Smooth muscle cell (in vitro differentiated cells): Measurements from ENCODE around the gene CIDEB. TPM values are rescaled to one million over a fixed set of nuclear protein-coding genes. Genes with fewer than 3 reads are reported as not detected.

Experiments
- DNase-seq: peaks from one replicate; lab custom pipeline; 2025; ENCODE audit not compliant: unreplicated experiment; lab: John Stamatoyannopoulos, UW
- H2AFZ ChIP-seq: fragments of 200-600 bp; sonication (generic); 2 replicates; pipeline ENCODE4 v1.6.0; 2016; ENCODE audit warnings: antibody characterized with exemption, low read depth, mild to moderate bottlenecking
- H3F3A ChIP-seq: fragments of 200-600 bp; sonication (generic); 2 replicates; pipeline ENCODE4 v1.6.0; 2017; ENCODE audit warnings: antibody characterized with exemption, low read depth
- H3K27ac ChIP-seq: fragments of 200-600 bp; sonication (generic); 2 replicates; pipeline ENCODE4 v1.5.1; 2016; ENCODE audit warnings: low read depth, mild to moderate bottlenecking
- H3K27me3 ChIP-seq: fragments of 200-600 bp; sonication (generic); 2 replicates; pipeline ENCODE4 v1.6.1; 2016; ENCODE audit warnings: low read depth, mild to moderate bottlenecking
- H3K36me3 ChIP-seq: fragments of 200-600 bp; sonication (generic); 2 replicates; pipeline ENCODE4 v1.5.1; 2016; ENCODE audit warnings: low read depth
- H3K4me1 ChIP-seq: fragments of 200-600 bp; sonication (generic); 2 replicates; pipeline ENCODE4 v1.5.1; 2016; ENCODE audit warnings: low read depth
- H3K4me2 ChIP-seq: fragments of 200-600 bp; sonication (generic); 2 replicates; pipeline ENCODE4 v1.6.0; 2016; ENCODE audit warnings: mild to moderate bottlenecking
- H3K4me3 ChIP-seq: fragments of 200-600 bp; sonication (generic); 2 replicates; pipeline ENCODE4 v1.5.1; 2016; ENCODE audit warnings: mild to moderate bottlenecking
- H3K79me2 ChIP-seq: fragments of 200-600 bp; sonication (generic); 2 replicates; pipeline ENCODE4 v1.6.0; 2016; ENCODE audit warnings: low read depth, mild to moderate bottlenecking
- H3K9ac ChIP-seq: fragments of 200-600 bp; sonication (generic); 2 replicates; pipeline ENCODE4 v1.6.0; 2016; ENCODE audit warnings: low read depth
- H3K9me3 ChIP-seq: fragments of 200-600 bp; sonication (generic); replicated peaks from 2 replicates; pipeline ENCODE4 v1.5.1; 2016; ENCODE audit warnings: low read depth
- H4K20me1 ChIP-seq: fragments of 200-600 bp; sonication (generic); 2 replicates; pipeline ENCODE4 v1.6.0; 2016; ENCODE audit warnings: low read depth
- WGBS: methylation state at CpG from one replicate; pipeline ENCODE4 v1.1.7; 2016; ENCODE audit warnings: low lambda C conversion rate; 5-methylcytosine and 5-hydroxymethylcytosine counted together
- polyA plus RNA-seq: library from polyadenylated mRNA; unstranded; fragments of >200 nt; fragmentation: Nextera tagmentation; extraction: Ambion mirVana; gene quantifications from 2 replicates; pipeline ENCODE4 v1.2.1, GENCODE V29; 2016
- total RNA-seq: library from RNA; depleted of rRNA; stranded (reverse); fragments of >200 nt; gene quantifications from 2 replicates; pipeline ENCODE4 v1.2.3, GENCODE V29; 2014
- TF ChIP-seq, protein P1 (sequence below): fragments of 200-600 bp; sonication (generic); IDR thresholded peaks from 2 replicates; pipeline ENCODE4 v1.5.1; 2017; ENCODE audit warnings: borderline replicate concordance, mild to moderate bottlenecking, antibody characterized with exemption; ENCODE audit not compliant: insufficient read depth, poor library complexity, severe bottlenecking

CIDEB gene
- total and polyA plus RNA-seq, 2 experiments from 2014 or later = not detected

DNA sequence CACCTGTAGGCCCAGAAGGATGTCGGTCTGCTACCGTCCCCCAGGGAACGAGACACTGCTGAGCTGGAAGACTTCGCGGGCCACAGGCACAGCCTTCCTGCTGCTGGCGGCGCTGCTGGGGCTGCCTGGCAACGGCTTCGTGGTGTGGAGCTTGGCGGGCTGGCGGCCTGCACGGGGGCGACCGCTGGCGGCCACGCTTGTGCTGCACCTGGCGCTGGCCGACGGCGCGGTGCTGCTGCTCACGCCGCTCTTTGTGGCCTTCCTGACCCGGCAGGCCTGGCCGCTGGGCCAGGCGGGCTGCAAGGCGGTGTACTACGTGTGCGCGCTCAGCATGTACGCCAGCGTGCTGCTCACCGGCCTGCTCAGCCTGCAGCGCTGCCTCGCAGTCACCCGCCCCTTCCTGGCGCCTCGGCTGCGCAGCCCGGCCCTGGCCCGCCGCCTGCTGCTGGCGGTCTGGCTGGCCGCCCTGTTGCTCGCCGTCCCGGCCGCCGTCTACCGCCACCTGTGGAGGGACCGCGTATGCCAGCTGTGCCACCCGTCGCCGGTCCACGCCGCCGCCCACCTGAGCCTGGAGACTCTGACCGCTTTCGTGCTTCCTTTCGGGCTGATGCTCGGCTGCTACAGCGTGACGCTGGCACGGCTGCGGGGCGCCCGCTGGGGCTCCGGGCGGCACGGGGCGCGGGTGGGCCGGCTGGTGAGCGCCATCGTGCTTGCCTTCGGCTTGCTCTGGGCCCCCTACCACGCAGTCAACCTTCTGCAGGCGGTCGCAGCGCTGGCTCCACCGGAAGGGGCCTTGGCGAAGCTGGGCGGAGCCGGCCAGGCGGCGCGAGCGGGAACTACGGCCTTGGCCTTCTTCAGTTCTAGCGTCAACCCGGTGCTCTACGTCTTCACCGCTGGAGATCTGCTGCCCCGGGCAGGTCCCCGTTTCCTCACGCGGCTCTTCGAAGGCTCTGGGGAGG, 3.1 kb upstream of the CIDEB start, which contains the start of gene LTB4R:
LTB4R (plus strand) TSS at position 857 of the 959 bp plus-strand sequence. CDS start 4,150 bp downstream, outside the sequence.
- Histone ChIP-seq H4K20me1 (no peaks in the 10 kb centered on the region), H3K9ac (no peak within 1 kb of the TSS), H3K9me3 (no peaks in the 10 kb centered on the region), H3F3A (no peaks in the 10 kb centered on the region), H2AFZ (no peak within 1 kb of the TSS), H3K4me2 (no peak within 1 kb of the TSS), H3K4me1 (no peaks in the 10 kb centered on the region), H3K27ac (no peak within 1 kb of the TSS), H3K36me3 (no peaks in the 10 kb centered on the region), H3K4me3 (no peak within 1 kb of the TSS), H3K27me3 (no peaks in the 10 kb centered on the region), H3K79me2 (no peaks in the 10 kb centered on the region)
- TF ChIP-seq, protein P1, sequence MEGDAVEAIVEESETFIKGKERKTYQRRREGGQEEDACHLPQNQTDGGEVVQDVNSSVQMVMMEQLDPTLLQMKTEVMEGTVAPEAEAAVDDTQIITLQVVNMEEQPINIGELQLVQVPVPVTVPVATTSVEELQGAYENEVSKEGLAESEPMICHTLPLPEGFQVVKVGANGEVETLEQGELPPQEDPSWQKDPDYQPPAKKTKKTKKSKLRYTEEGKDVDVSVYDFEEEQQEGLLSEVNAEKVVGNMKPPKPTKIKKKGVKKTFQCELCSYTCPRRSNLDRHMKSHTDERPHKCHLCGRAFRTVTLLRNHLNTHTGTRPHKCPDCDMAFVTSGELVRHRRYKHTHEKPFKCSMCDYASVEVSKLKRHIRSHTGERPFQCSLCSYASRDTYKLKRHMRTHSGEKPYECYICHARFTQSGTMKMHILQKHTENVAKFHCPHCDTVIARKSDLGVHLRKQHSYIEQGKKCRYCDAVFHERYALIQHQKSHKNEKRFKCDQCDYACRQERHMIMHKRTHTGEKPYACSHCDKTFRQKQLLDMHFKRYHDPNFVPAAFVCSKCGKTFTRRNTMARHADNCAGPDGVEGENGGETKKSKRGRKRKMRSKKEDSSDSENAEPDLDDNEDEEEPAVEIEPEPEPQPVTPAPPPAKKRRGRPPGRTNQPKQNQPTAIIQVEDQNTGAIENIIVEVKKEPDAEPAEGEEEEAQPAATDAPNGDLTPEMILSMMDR = no peak
- WGBS = 98% methylated on average over 78 of the region's 99 CpGs
- DNase-seq = no peak

DNA sequence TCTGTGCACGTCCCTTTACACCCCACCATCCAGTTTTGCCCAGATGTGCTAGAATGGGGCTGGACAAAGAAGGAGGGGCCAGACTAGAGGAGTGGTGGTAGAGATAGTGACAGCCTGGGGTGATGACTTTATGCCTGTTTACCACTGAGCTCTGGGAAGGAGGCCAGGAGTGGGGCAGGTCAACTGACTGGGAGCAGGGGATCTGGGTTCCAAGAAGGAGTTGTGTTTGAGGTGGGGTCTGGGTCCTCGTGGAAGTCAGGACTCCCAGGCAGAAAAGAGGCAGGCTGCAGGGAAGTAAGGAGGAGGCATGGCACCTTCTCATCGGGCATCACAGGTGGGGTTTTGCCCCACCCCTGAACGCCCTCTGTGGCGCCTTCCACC, 2.5 kb upstream of the CIDEB start:
- Histone ChIP-seq H2AFZ (no peak overlapping the region), H3K79me2 (no peaks in the 10 kb centered on the region), H3K27ac (no peak overlapping the region), H3K4me2 (no peak overlapping the region), H3K36me3 (no peaks in the 10 kb centered on the region), H3K27me3 (no peaks in the 10 kb centered on the region), H3K9ac (no peak overlapping the region), H3K4me3 (no peak overlapping the region), H3K9me3 (no peaks in the 10 kb centered on the region), H3K4me1 (no peaks in the 10 kb centered on the region), H4K20me1 (no peaks in the 10 kb centered on the region), H3F3A (no peaks in the 10 kb centered on the region)
- 94% methylated on average over 5 of the region's 5 CpGs for WGBS
- DNase-seq = no peak
- TF ChIP-seq, protein P1 = no peak

DNA sequence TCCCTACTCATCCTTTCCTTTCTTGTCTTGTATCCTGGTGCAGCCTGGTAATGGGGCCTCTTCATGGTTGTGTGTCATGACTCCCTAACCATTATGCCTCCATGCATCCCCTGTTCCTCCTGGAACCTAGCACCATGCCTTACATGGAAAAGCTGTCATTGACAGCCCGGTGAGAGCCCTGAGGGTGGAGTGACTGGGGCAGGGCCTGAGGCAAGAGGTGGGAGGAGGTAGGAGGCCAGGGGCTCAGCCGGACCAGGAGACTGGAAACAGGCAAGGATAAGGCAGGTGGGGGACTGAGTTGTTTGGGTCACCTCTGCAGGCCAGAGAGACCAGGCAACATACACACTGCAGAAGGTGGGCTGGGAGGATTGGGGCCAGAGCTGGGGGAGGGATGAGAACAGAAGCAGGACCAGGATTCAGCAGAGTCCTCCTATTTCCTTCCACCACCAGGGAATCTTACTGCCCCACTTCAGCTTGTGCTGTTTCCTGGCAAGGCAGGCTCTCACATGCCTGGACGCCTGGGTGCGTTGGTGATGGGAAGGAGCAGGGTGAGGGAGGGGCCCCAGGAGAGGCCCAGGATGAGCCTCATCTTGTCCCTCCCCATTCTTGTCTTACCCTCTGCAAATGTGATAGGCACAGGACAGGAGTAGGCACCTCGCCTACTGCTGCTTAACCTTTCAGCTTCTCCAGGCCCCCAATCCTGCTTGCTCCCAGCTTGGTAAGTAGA, 1.9 kb upstream of the CIDEB start, which contains the start of gene LTB4R2:
LTB4R2 (plus strand) TSS at position 603 of the 727 bp plus-strand sequence. CDS start 525 bp downstream, outside the sequence.
- TF ChIP-seq, protein P1 = no peak
- Histone ChIP-seq H3K27me3 (no peaks in the 10 kb centered on the region), H3K4me2 (no peak within 1 kb of the TSS), H4K20me1 (no peaks in the 10 kb centered on the region), H3K79me2 (no peaks in the 10 kb centered on the region), H3K4me3 (no peak within 1 kb of the TSS), H3K9me3 (no peaks in the 10 kb centered on the region), H3F3A (no peaks in the 10 kb centered on the region), H3K36me3 (no peaks in the 10 kb centered on the region), H3K9ac (no peak within 1 kb of the TSS), H3K4me1 (no peaks in the 10 kb centered on the region), H3K27ac (no peak within 1 kb of the TSS), H2AFZ (no peak within 1 kb of the TSS)
- no peak for DNase-seq
- WGBS = 87% methylated on average over 5 of the region's 5 CpGs
